Psoas muscle (tissue), 8 donors: ENCODE data around the gene HPCAL1. TPM values are rescaled to one million over a fixed set of nuclear protein-coding genes. Genes with fewer than 3 reads are reported as not detected.

Experiments used
- ATAC-seq, 4 donors: fragments of 200-7000 bp; cut with Tn5 transposase; one replicate each; pipeline ENCODE4 v1.9.1; 2020; ENCODE audit warnings: moderate library complexity in 3 of 4, mild to moderate bottlenecking in 2 of 4
- DNase-seq, 2 donors: peaks; one replicate each; pipeline ENCODE4 v3.0.0-alpha.2; 2020
- H3K27ac ChIP-seq: fragments of 200-600 bp; one replicate; pipeline ENCODE4 v1.8.0; 2022
- H3K27me3 ChIP-seq, 3 donors: fragments of 200-600 bp in 1 of 3; one replicate each; pipeline versions ENCODE4 v1.6.1 to v1.8.0; 2013 to 2022; ENCODE audit warnings: low read length in 2 of 3, mild to moderate bottlenecking in 2 of 3, moderate library complexity in 1 of 3; ENCODE audit not compliant: insufficient read depth in 3 of 3
- H3K36me3 ChIP-seq, 2 donors: fragments of 200-600 bp in 1 of 2; one replicate each; pipeline versions ENCODE4 v1.6.1 to v1.8.0; 2013 to 2022; ENCODE audit warnings: low read depth in 1 of 2, mild to moderate bottlenecking in 1 of 2, moderate library complexity in 1 of 2; ENCODE audit not compliant: insufficient read depth in 1 of 2
- H3K4me1 ChIP-seq: fragments of 200-600 bp; one replicate; pipeline ENCODE4 v1.8.0; 2022
- H3K4me3 ChIP-seq: fragments of 200-600 bp; one replicate; pipeline ENCODE4 v1.8.0; 2022; ENCODE audit warnings: mild to moderate bottlenecking
- H3K9me3 ChIP-seq: fragments of 200-600 bp; one replicate; pipeline ENCODE4 v1.8.0; 2022
- CTCF ChIP-seq: fragments of 200-600 bp; IDR thresholded peaks from one replicate; pipeline ENCODE4 v1.8.0; 2022; ENCODE audit warnings: antibody characterized with exemption
- WGBS, 3 donors: extraction: QIAGEN DNeasy Blood & Tissue Kit; methylation state at CpG; one replicate each; pipeline versions ENCODE4 v1.1.6 to v1.1.7; 2013; 5-methylcytosine and 5-hydroxymethylcytosine counted together
- intact Hi-C, 2 donors: fragments of 100-400 bp; cut with DNase I; formaldehyde crosslinking; loops; one replicate each; pipeline versions ENCODE4 v1.11.0 to v1.14.2; 2022
- polyA plus RNA-seq, 3 donors: library from polyadenylated mRNA; stranded (reverse); fragments of 200-250 nt; gene quantifications; one replicate each; pipeline ENCODE4 v1.2.3, GENCODE V29; 2013
- total RNA-seq, 4 donors: library from RNA; stranded (reverse); fragmentation: NEBNext Ultra II Directional in 2 of 4; extraction: Animal tissue kit (Norgen Biotek cat#: 25700) in 2 of 4; gene quantifications; one replicate each; pipeline versions ENCODE4 v1.2.1 to v1.2.4, GENCODE V29; 2021 to 2023
- donor health status: healthy with polysubstance abuse.
- donor health status: DM: no; HTN: no; CAD: no; lungs with moderate emphysema.
- donor health status: Bipolar disorder and iron deficiency.
- donor health status: healthy.
- donor health status: DM: yes; HTN: yes; CAD: no.
- donor health status: DM: no; HTN: no; CAD: no.
- donor health status: DM: no; HTN: no; CAD: no.
- donor health status: DM: yes; HTN: yes; CAD: no.

The HPCAL1 gene
- total and polyA plus RNA-seq, 7 donors: 16.1 to 182 (median 33.4) TPM

DNA sequence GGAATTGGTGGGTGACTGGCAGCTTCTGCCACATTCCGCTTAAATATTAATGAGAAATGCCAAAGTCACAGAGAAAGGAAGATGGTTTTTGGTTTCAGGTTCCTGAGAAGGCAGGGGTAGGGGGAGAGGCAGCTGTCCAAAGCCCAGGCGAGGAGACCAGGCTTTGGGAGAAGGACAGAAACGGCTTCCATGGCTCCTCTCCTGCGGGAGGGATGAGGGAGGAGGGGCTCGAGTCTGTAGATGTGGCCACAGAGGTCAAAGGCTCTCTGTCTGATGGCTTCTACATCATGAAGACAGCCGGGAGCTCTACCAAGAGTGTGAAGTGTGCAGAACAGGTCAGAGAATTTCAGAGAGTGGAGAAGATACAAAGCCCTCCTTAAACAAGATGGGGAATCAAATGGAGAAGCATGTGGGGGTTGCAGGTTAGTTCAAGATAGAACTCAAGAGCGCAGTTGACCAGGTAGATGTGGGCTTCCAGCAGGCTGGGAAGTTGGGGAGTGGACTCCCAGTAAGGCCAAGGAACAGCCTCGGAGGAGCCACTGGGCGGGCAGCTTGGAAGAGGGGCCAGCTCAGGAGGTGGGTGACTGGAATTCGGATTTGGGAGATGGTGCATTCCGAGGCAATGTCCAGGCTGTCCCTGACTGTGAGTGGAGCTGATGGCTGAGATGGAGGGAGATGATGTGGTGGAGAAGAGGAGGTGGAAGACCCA is 23.8 kb upstream of the HPCAL1 start:
- TF ChIP-seq CTCF: no peak
- ATAC-seq (peak in 1 of 4 donors; percentile 8), DNase-seq (no peak)

GRCh38 chr2:10279472-10279870 is 23.2 kb upstream of the HPCAL1 start:
- intact Hi-C loops: no loop called here
- no peak for ATAC-seq
- H3K9me3 ChIP-seq: no peaks in the 10 kb centered on the region
- peak in 1 of 2 donors; percentile 21 for DNase-seq
- H3K36me3 ChIP-seq: no peaks in the 10 kb centered on the region
- H3K27ac ChIP-seq: no peak overlapping the region
- 87 to 92% (median 88%) methylated on average over 11 of the region's 11 CpGs for WGBS, 3 donors
- TF ChIP-seq CTCF: no peak
- H3K4me1 ChIP-seq: no peaks in the 10 kb centered on the region
- no peak overlapping the region for H3K4me3 ChIP-seq
- no peaks in the 10 kb centered on the region for H3K27me3 ChIP-seq

More for the DNA sequence above, 23.8 kb upstream of the HPCAL1 start:
- H3K27me3 ChIP-seq: no peaks in the 10 kb centered on the region
- intact Hi-C loops: no loop called here
- H3K9me3 ChIP-seq: no peaks in the 10 kb centered on the region
- no peak overlapping the region for H3K4me3 ChIP-seq
- no peaks in the 10 kb centered on the region for H3K4me1 ChIP-seq
- no peaks in the 10 kb centered on the region for H3K36me3 ChIP-seq
- H3K27ac ChIP-seq: no peak overlapping the region
- 58 to 77% (median 61%) methylated on average over 11 of the region's 11 CpGs for WGBS, 3 donors

GRCh38 chr2:10279946-10280463 is 22.7 kb upstream of the HPCAL1 start:
- no peaks in the 10 kb centered on the region for H3K36me3 ChIP-seq
- no peak overlapping the region for H3K4me3 ChIP-seq
- intact Hi-C loops: no loop called here
- 80 to 90% (median 83%) methylated on average over 12 of the region's 12 CpGs for WGBS, 3 donors
- TF ChIP-seq CTCF: no peak
- H3K4me1 ChIP-seq: no peaks in the 10 kb centered on the region
- no peak for ATAC-seq
- no peaks in the 10 kb centered on the region for H3K27me3 ChIP-seq
- peak in 1 of 2 donors; percentile 13 for DNase-seq
- H3K9me3 ChIP-seq: no peaks in the 10 kb centered on the region
- no peak overlapping the region for H3K27ac ChIP-seq

DNA sequence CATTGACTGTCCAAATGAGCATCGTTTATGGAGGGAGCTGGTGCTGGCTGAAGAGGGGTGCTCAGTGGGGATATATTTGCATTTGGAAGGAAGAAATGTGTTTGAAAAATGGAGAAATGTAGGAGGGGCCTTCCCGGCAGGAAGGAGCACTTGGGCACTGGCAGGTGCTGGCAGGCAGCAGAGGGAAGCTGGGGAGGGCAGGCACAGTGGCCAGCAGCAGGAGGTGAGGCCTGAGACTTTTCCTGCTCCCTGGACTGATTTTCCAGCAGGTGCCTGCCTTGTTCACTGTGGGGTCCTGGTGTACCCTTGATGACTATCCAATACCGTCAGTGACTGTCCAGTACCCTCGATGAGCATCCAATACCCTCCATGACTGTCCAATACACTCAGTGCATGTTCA is 20.8 kb upstream of the HPCAL1 start:
- no peaks in the 10 kb centered on the region for H3K9me3 ChIP-seq
- DNase-seq (peak in 1 of 2 donors; percentile 17), ATAC-seq (no peak)
- H3K4me1 ChIP-seq: peaks cover 13% of the 10 kb centered on the region
- no peak for TF ChIP-seq CTCF
- H3K27me3 ChIP-seq: no peaks in the 10 kb centered on the region
- WGBS, 3 donors: 60 to 80% (median 80%) methylated on average over 4 of the region's 4 CpGs
- intact Hi-C loops: no loop called here
- no peak overlapping the region for H3K4me3 ChIP-seq
- H3K36me3 ChIP-seq: no peaks in the 10 kb centered on the region
- no peak overlapping the region for H3K27ac ChIP-seq
